GM23338 (cell line): ENCODE results near the gene PGAP1. TPM values are rescaled to one million over a fixed set of nuclear protein-coding genes. Genes with fewer than 3 reads are reported as not detected.

ENCODE experiments used
- ATAC-seq: fragments of 200-7000 bp; cut with Tn5 transposase; 3 replicates; pipeline ENCODE4 v1.9.1; 2020
- DNase-seq: peaks from one replicate; pipeline ENCODE4 v3.0.0-alpha.2; 2015; ENCODE audit warnings: low spot score
- H2AFZ ChIP-seq: fragments of 200-600 bp; sonication (generic); 2 replicates; pipeline ENCODE4 v1.8.0; 2016; ENCODE audit warnings: antibody characterized with exemption, mild to moderate bottlenecking, moderate library complexity
- H3F3A ChIP-seq: fragments of 200-600 bp; sonication (generic); replicated peaks from 2 replicates; pipeline ENCODE4 v1.8.0; 2017; ENCODE audit warnings: antibody characterized with exemption, mixed run types, low read depth
- H3K27ac ChIP-seq: fragments of 200-600 bp; sonication (generic); 2 replicates; pipeline ENCODE4 v1.6.1; 2016; ENCODE audit warnings: low read depth
- H3K27me3 ChIP-seq: fragments of 200-600 bp; sonication (generic); 2 replicates; pipeline ENCODE4 v1.8.0; 2016; ENCODE audit warnings: mild to moderate bottlenecking, mixed run types, moderate library complexity; ENCODE audit not compliant: insufficient read depth
- H3K36me3 ChIP-seq: fragments of 200-600 bp; sonication (generic); 2 replicates; pipeline ENCODE4 v1.8.0; 2016; ENCODE audit warnings: mild to moderate bottlenecking; ENCODE audit not compliant: insufficient read depth
- H3K4me1 ChIP-seq: fragments of 200-600 bp; sonication (generic); 2 replicates; pipeline ENCODE4 v1.8.0; 2016; ENCODE audit warnings: mild to moderate bottlenecking, moderate library complexity; ENCODE audit not compliant: insufficient read depth
- H3K4me2 ChIP-seq: fragments of 200-600 bp; sonication (generic); 2 replicates; pipeline ENCODE4 v1.7.1; 2017; ENCODE audit warnings: mixed run types
- H3K4me3 ChIP-seq: fragments of 200-600 bp; sonication (generic); 2 replicates; pipeline ENCODE4 v1.6.1; 2016; ENCODE audit warnings: mixed run types
- H3K79me2 ChIP-seq: fragments of 200-600 bp; sonication (generic); replicated peaks from 2 replicates; pipeline ENCODE4 v1.8.0; 2017; ENCODE audit warnings: mild to moderate bottlenecking; ENCODE audit not compliant: insufficient read depth
- H3K9me2 ChIP-seq: fragments of 200-600 bp; sonication (generic); 2 replicates; pipeline ENCODE4 v1.8.0; 2017; ENCODE audit not compliant: insufficient read depth
- H4K20me1 ChIP-seq: fragments of 200-600 bp; sonication (generic); replicated peaks from 2 replicates; pipeline ENCODE4 v1.8.0; 2017; ENCODE audit warnings: mild to moderate bottlenecking; ENCODE audit not compliant: insufficient read depth
- H3K27ac Mint-ChIP-seq: 2 replicates; pipeline ENCODE4 v1.8.0; 2020; ENCODE audit warnings: inconsistent platforms, mild to moderate bottlenecking, moderate library complexity, mixed read lengths
- H3K27me3 Mint-ChIP-seq: 3 replicates; pipeline ENCODE4 v1.8.0; 2022; ENCODE audit warnings: low read depth, mild to moderate bottlenecking, moderate library complexity, mixed read lengths, inconsistent platforms; ENCODE audit not compliant: insufficient read depth, poor library complexity
- H3K36me3 Mint-ChIP-seq: 3 replicates; pipeline ENCODE4 v1.8.0; 2021; ENCODE audit warnings: low read depth, mild to moderate bottlenecking, inconsistent platforms, moderate library complexity, mixed read lengths
- H3K4me1 Mint-ChIP-seq: 3 replicates; pipeline ENCODE4 v1.8.0; 2020; ENCODE audit warnings: mild to moderate bottlenecking, inconsistent platforms, mixed read lengths
- H3K4me3 Mint-ChIP-seq: 3 replicates; pipeline ENCODE4 v1.8.0; 2021; ENCODE audit warnings: moderate library complexity, mild to moderate bottlenecking, inconsistent platforms, mixed read lengths
- H3K9me3 Mint-ChIP-seq: 3 replicates; pipeline ENCODE4 v1.8.0; 2020; ENCODE audit warnings: moderate library complexity, mild to moderate bottlenecking, inconsistent platforms, mixed read lengths
- CREB1 ChIP-seq: fragments of 250-450 bp; sonication (Bioruptor Pico); IDR thresholded peaks from 2 replicates; pipeline ENCODE4 v1.5.0; 2020; ENCODE audit warnings: low read depth, mild to moderate bottlenecking, moderate library complexity
- EZH2phosphoT487 ChIP-seq: fragments of 200-600 bp; sonication (generic); IDR thresholded peaks from one replicate; pipeline ENCODE4 v1.8.1; 2018; ENCODE audit warnings: antibody characterized with exemption; ENCODE audit not compliant: unreplicated experiment
- JUNB ChIP-seq: IDR thresholded peaks from one replicate; pipeline ENCODE4 v1.6.1; 2016; ENCODE audit warnings: antibody characterized with exemption; ENCODE audit not compliant: unreplicated experiment
- POLR2AphosphoS5 ChIP-seq: IDR thresholded peaks from 2 replicates; pipeline ENCODE4 v1.6.1; 2016; ENCODE audit warnings: antibody characterized with exemption, low read depth
- ZNF331 ChIP-seq: fragments of 250-450 bp; sonication (Bioruptor Pico); IDR thresholded peaks from 2 replicates; pipeline ENCODE4 v1.5.0; 2020; ENCODE audit warnings: low read depth, mild to moderate bottlenecking, moderate library complexity
- polyA plus RNA-seq: library from polyadenylated mRNA; unstranded; fragments of >200 nt; fragmentation: Nextera tagmentation; extraction: Ambion mirVana; gene quantifications from 2 replicates; pipeline ENCODE4 v1.2.1, GENCODE V29; 2016
- total RNA-seq: library from RNA; depleted of rRNA; stranded (reverse); fragments of >200 nt; shearing (Covaris generic); gene quantifications from 2 replicates; pipeline ENCODE4 v1.2.3, GENCODE V29; 2014
- TF ChIP-seq, protein P1 (sequence below): IDR thresholded peaks from 2 replicates; pipeline ENCODE4 v1.6.1; 2016; ENCODE audit warnings: antibody characterized with exemption
- TF ChIP-seq, protein P2 (sequence below): IDR thresholded peaks from one replicate; pipeline ENCODE4 v1.6.1; 2018; ENCODE audit warnings: antibody characterized with exemption; ENCODE audit not compliant: unreplicated experiment

The PGAP1 gene
- total and polyA plus RNA-seq, 2 experiments from 2014 or later: 9.8 to 26.5 TPM

DNA sequence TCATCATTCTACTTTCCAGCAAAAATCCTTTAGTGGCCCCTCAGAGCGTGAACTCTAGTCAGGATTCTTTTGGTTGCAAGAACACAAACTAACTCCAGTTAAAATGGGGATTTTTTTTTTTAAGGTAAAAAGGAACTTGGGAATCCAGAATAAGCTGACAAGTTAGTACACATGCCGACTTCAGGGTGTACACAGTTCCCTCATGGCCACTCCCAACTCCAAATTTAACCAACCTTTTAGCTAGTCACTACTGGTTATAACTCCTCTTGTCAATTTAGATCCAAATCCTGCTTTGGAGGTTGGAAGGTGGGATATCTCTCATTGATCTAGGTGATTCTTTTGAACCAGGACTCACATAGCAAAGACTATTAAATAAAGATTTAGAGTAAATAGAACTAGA is 5.0 kb upstream of the PGAP1 start (continued):
- TF ChIP-seq, protein P1, sequence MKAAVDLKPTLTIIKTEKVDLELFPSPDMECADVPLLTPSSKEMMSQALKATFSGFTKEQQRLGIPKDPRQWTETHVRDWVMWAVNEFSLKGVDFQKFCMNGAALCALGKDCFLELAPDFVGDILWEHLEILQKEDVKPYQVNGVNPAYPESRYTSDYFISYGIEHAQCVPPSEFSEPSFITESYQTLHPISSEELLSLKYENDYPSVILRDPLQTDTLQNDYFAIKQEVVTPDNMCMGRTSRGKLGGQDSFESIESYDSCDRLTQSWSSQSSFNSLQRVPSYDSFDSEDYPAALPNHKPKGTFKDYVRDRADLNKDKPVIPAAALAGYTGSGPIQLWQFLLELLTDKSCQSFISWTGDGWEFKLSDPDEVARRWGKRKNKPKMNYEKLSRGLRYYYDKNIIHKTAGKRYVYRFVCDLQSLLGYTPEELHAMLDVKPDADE: no peak
- no peak for TF ChIP-seq EZH2phosphoT487
- TF ChIP-seq JUNB: no peak
- TF ChIP-seq, protein P2, sequence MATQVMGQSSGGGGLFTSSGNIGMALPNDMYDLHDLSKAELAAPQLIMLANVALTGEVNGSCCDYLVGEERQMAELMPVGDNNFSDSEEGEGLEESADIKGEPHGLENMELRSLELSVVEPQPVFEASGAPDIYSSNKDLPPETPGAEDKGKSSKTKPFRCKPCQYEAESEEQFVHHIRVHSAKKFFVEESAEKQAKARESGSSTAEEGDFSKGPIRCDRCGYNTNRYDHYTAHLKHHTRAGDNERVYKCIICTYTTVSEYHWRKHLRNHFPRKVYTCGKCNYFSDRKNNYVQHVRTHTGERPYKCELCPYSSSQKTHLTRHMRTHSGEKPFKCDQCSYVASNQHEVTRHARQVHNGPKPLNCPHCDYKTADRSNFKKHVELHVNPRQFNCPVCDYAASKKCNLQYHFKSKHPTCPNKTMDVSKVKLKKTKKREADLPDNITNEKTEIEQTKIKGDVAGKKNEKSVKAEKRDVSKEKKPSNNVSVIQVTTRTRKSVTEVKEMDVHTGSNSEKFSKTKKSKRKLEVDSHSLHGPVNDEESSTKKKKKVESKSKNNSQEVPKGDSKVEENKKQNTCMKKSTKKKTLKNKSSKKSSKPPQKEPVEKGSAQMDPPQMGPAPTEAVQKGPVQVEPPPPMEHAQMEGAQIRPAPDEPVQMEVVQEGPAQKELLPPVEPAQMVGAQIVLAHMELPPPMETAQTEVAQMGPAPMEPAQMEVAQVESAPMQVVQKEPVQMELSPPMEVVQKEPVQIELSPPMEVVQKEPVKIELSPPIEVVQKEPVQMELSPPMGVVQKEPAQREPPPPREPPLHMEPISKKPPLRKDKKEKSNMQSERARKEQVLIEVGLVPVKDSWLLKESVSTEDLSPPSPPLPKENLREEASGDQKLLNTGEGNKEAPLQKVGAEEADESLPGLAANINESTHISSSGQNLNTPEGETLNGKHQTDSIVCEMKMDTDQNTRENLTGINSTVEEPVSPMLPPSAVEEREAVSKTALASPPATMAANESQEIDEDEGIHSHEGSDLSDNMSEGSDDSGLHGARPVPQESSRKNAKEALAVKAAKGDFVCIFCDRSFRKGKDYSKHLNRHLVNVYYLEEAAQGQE: no peak
- TF ChIP-seq ZNF331: no peak

GRCh38 chr2:196927376-196928225 is 1.1 kb upstream of the PGAP1 start:
- H3K4me3 ChIP-seq: peak overlapping the region; percentile 99
- peaks cover 21% of the 10 kb centered on the region for H3K4me1 Mint-ChIP-seq
- H3K4me2 ChIP-seq: peak overlapping the region; percentile 85
- no peaks in the 10 kb centered on the region for H3K36me3 Mint-ChIP-seq
- H3K9me3 Mint-ChIP-seq: no peaks in the 10 kb centered on the region
- H4K20me1 ChIP-seq: peaks cover 3% of the 10 kb centered on the region; the same call in 1 of the 2 replicates
- TF ChIP-seq CREB1 (CRISPR knock-in tag) (peak; percentile 51; the same call in 1 of the 2 replicates), POLR2AphosphoS5 (no peak)
- H3K79me2 ChIP-seq: peaks cover 33% of the 10 kb centered on the region
- H3K27ac Mint-ChIP-seq: peak overlapping the region; percentile 94; the same call in 1 of the 2 replicates
- H2AFZ ChIP-seq: peak overlapping the region; percentile 66
- peak; percentile 36 for DNase-seq
- H3K4me1 ChIP-seq: peaks cover 16% of the 10 kb centered on the region
- peak overlapping the region; percentile 95 for H3K4me3 Mint-ChIP-seq
- H3K27me3 ChIP-seq: peaks cover 9% of the 10 kb centered on the region
- H3F3A ChIP-seq: no peaks in the 10 kb centered on the region
- H3K27me3 Mint-ChIP-seq: peaks cover 13% of the 10 kb centered on the region
- no peaks in the 10 kb centered on the region for H3K9me2 ChIP-seq
- ATAC-seq: peak; percentile 1; the same call in 1 of the 3 replicates
- no peaks in the 10 kb centered on the region for H3K36me3 ChIP-seq
- H3K27ac ChIP-seq: peak overlapping the region; percentile 95
